HepG2 (cell line): ENCODE measurements around the gene ESAM. TPM values are rescaled to one million over a fixed set of nuclear protein-coding genes. Genes with fewer than 3 reads are reported as not detected.

ENCODE experiments used
- AGO2 ChIP-seq: fragments of 200-400 bp; formaldehyde crosslinking; optimal IDR thresholded peaks from 2 replicates; pipeline ENCODE3; 2017; ENCODE audit warnings: mild to moderate bottlenecking, low read depth, low read length, moderate library complexity
- BCL6 ChIP-seq: IDR thresholded peaks from 2 replicates; pipeline ENCODE4 v1.6.1; 2016; ENCODE audit warnings: missing genetic modification reagents, missing compliant biosample characterization
- DBP ChIP-seq: sonication (generic); formaldehyde crosslinking; IDR thresholded peaks from 2 replicates; pipeline ENCODE4 v1.4.0; 2020; ENCODE audit warnings: missing genetic modification reagents; ENCODE audit errors: not compliant biosample characterization
- DMTF1 ChIP-seq: sonication (generic); formaldehyde crosslinking; IDR thresholded peaks from 2 replicates; pipeline ENCODE4 v1.4.0; 2020; ENCODE audit warnings: mild to moderate bottlenecking, missing genetic modification reagents
- FOSL2 ChIP-seq: sonication (generic); formaldehyde crosslinking; IDR thresholded peaks from 2 replicates; pipeline ENCODE4 v1.4.0; 2020; ENCODE audit warnings: missing genetic modification reagents
- HHEX ChIP-seq: IDR thresholded peaks from 2 replicates; pipeline ENCODE4 v1.6.1; 2016; ENCODE audit warnings: control low read depth
- HNRNPK ChIP-seq: fragments of 200-400 bp; formaldehyde crosslinking; IDR thresholded peaks from 2 replicates; pipeline ENCODE4 v1.6.1; 2018; ENCODE audit warnings: low read length, low read depth, moderate library complexity, mild to moderate bottlenecking; ENCODE audit not compliant: poor library complexity, severe bottlenecking
- JUND ChIP-seq: sonication (generic); formaldehyde crosslinking; IDR thresholded peaks from 2 replicates; pipeline ENCODE4 v1.8.0; 2022; ENCODE audit warnings: mild to moderate bottlenecking, missing genetic modification reagents
- KDM2A ChIP-seq: sonication (generic); formaldehyde crosslinking; IDR thresholded peaks from 2 replicates; pipeline ENCODE4 v1.4.0; 2020; ENCODE audit warnings: low read depth, missing genetic modification reagents, borderline replicate concordance
- KMT2A ChIP-seq: sonication (generic); formaldehyde crosslinking; IDR thresholded peaks from 2 replicates; pipeline ENCODE4 v1.4.0; 2020; ENCODE audit warnings: missing genetic modification reagents
- MAZ ChIP-seq, 2 experiments: sonication (generic) in 1 of 2; formaldehyde crosslinking in 1 of 2; IDR thresholded peaks; 2 replicates each; pipeline versions ENCODE4 v1.5.0 to v1.6.1; 2012 to 2020; ENCODE audit warnings: low read depth in 2 of 2, mild to moderate bottlenecking in 2 of 2, borderline replicate concordance in 1 of 2, improper control_type of control experiment in 1 of 2, low read length in 1 of 2, missing genetic modification reagents in 1 of 2, moderate library complexity in 1 of 2
- MBNL3 ChIP-seq: fragments of 250-450 bp; sonication (Bioruptor Pico); conservative IDR thresholded peaks from 2 replicates; pipeline ENCODE4 v1.8.0; 2022; ENCODE audit warnings: mild to moderate bottlenecking, inconsistent platforms
- MLXIP ChIP-seq: sonication (generic); formaldehyde crosslinking; IDR thresholded peaks from 2 replicates; pipeline ENCODE4 v1.9.0; 2021; ENCODE audit warnings: missing genetic modification reagents, borderline replicate concordance
- NFYC ChIP-seq: IDR thresholded peaks from 2 replicates; pipeline ENCODE4 v1.6.1; 2016; ENCODE audit warnings: missing genetic modification reagents, missing compliant biosample characterization
- RFXANK ChIP-seq: IDR thresholded peaks from 2 replicates; pipeline ENCODE4 v1.6.1; 2016
- SP140L ChIP-seq: sonication (generic); formaldehyde crosslinking; IDR thresholded peaks from 2 replicates; pipeline ENCODE4 v1.4.0; 2020; ENCODE audit warnings: missing genetic modification reagents, borderline replicate concordance
- TBX2 ChIP-seq: sonication (generic); formaldehyde crosslinking; IDR thresholded peaks from 2 replicates; pipeline ENCODE4 v1.5.0; 2020; ENCODE audit warnings: missing genetic modification reagents, mild to moderate bottlenecking, borderline replicate concordance
- TMF1 ChIP-seq: sonication (generic); formaldehyde crosslinking; IDR thresholded peaks from 2 replicates; pipeline ENCODE4 v1.8.1; 2022; ENCODE audit warnings: low read depth, missing genetic modification reagents
- YEATS4 ChIP-seq: sonication (generic); formaldehyde crosslinking; IDR thresholded peaks from 2 replicates; pipeline ENCODE4 v1.4.0; 2020; ENCODE audit warnings: missing genetic modification reagents, borderline replicate concordance
- ZEB1 ChIP-seq: IDR thresholded peaks from 2 replicates; pipeline ENCODE4 v1.6.1; 2012; ENCODE audit warnings: mild to moderate bottlenecking, low read depth, inconsistent platforms; ENCODE audit not compliant: insufficient replicate concordance
- ZNF263 ChIP-seq: sonication (generic); formaldehyde crosslinking; IDR thresholded peaks from 2 replicates; pipeline ENCODE4 v1.4.0; 2020; ENCODE audit warnings: missing genetic modification reagents
- ZNF720 ChIP-seq: sonication (generic); formaldehyde crosslinking; IDR thresholded peaks from 2 replicates; pipeline ENCODE4 v1.4.0; 2020; ENCODE audit warnings: missing genetic modification reagents
- ZNF816 ChIP-seq: sonication (generic); formaldehyde crosslinking; IDR thresholded peaks from 2 replicates; pipeline ENCODE4 v1.8.0; 2022; ENCODE audit warnings: missing genetic modification reagents, mild to moderate bottlenecking, borderline replicate concordance
- ZNF839 ChIP-seq: sonication (generic); formaldehyde crosslinking; IDR thresholded peaks from 2 replicates; pipeline ENCODE4 v1.4.0; 2020; ENCODE audit warnings: missing genetic modification reagents, mild to moderate bottlenecking, borderline replicate concordance
- polyA plus RNA-seq, 8 experiments: library from polyadenylated mRNA; depleted of rRNA in 3 of 8; stranded (reverse) in 7 of 8; unstranded in 1 of 8; fragments of >200 nt; fragmentation: Illumina TruSeq in 4 of 8; extraction: Trizol in 4 of 8; gene quantifications; 2 replicates each; pipeline versions ENCODE4 v1.2.1 to v1.2.3, GENCODE V29; 2011 to 2016; ENCODE audit warnings: low read depth in 4 of 8, missing spikeins in 1 of 8, mixed read lengths in 1 of 8; ENCODE audit not compliant: insufficient read depth in 1 of 8
- total RNA-seq, 5 experiments: library from RNA; depleted of rRNA; stranded (reverse); fragments of >200 nt; fragmentation: Illumina TruSeq; extraction: Trizol; gene quantifications; 2 replicates each; pipeline ENCODE4 v1.2.3, GENCODE V29; 2016; ENCODE audit warnings: low read depth in 1 of 5

The ESAM gene
- total and polyA plus RNA-seq, 2 of the 13 experiments (the other 11 are each of a cell fraction or from before 2014, with no cell fraction given): 1.2 to 6.8 TPM

GRCh38 chr11:124746621-124747243 is 15.4 kb downstream of the ESAM start (continued):
- TF ChIP-seq MAZ (IDR thresholded peaks at IDR 0.05; ENCODE audit: borderline replicate concordance, low read depth, low read length): no peak
- 0 out of 2 replicates have a peak, but pooled peaks have one; percentile 20 for TF ChIP-seq MAZ (CRISPR knock-in tag; IDR thresholded peaks at IDR 0.05; ENCODE audit: low read depth)
- no peak for TF ChIP-seq ZNF839 (CRISPR knock-in tag)
- peak; percentile 61 for TF ChIP-seq ZEB1
- TF ChIP-seq YEATS4 (CRISPR knock-in tag): peak; percentile 70; the same call in 1 of the 2 replicates
- TF ChIP-seq HHEX (CRISPR knock-in tag): no peak
- TF ChIP-seq DMTF1: no peak
- TF ChIP-seq SP140L (CRISPR knock-in tag): no peak
- TF ChIP-seq AGO2: no peak
- TF ChIP-seq BCL6 (CRISPR knock-in tag): no peak
- 0 out of 2 replicates have a peak, but pooled peaks have one; percentile 27 for TF ChIP-seq FOSL2 (CRISPR knock-in tag)
- TF ChIP-seq RFXANK: no peak
- TF ChIP-seq TMF1 (CRISPR knock-in tag): no peak
- peak; percentile 44; the same call in 1 of the 2 replicates for TF ChIP-seq TBX2 (CRISPR knock-in tag)
- TF ChIP-seq MLXIP (CRISPR knock-in tag): no peak
- no peak for TF ChIP-seq NFYC (CRISPR knock-in tag)
- TF ChIP-seq ZNF816 (CRISPR knock-in tag): no peak
- no peak for TF ChIP-seq ZNF720
- TF ChIP-seq DBP (CRISPR knock-in tag): no peak
- no peak for TF ChIP-seq KMT2A (CRISPR knock-in tag)
- TF ChIP-seq KDM2A: peak; percentile 67; the same call in 1 of the 2 replicates
- TF ChIP-seq HNRNPK: no peak
- no peak for TF ChIP-seq MBNL3 (CRISPR knock-in tag)
- TF ChIP-seq ZNF263 (CRISPR knock-in tag): 0 out of 2 replicates have a peak, but pooled peaks have one; percentile 24
- no peak for TF ChIP-seq JUND (CRISPR knock-in tag)
